ENCODE data around the gene CSTPP1.

Gene CSTPP1

GRCh38 chr11:46936138-46937110 lies at the start of gene CSTPP1:
Gene CSTPP1 (plus strand): TSS chr11:46936761. CDS start chr11:46936806, 45 bp downstream.
- peak; percentile 92 for DNase-seq (ENCODE audit: low read depth, low spot score)

GRCh38 chr11:46888636-46889035 lies 47.9 kb upstream of the CSTPP1 start:
- no peak for DNase-seq (ENCODE audit: low read depth, low spot score)

- no peak for DNase-seq (ENCODE audit: low read depth, low spot score)
Observed at GRCh38 chr11:46889251-46889650, 47.3 kb upstream of the CSTPP1 start.

- peak; percentile 74 for DNase-seq (ENCODE audit: low read depth, low spot score)
Observed at GRCh38 chr11:46889689-46890475, 46.7 kb upstream of the CSTPP1 start.

GRCh38 chr11:46890665-46891064 lies 45.9 kb upstream of the CSTPP1 start:
- no peak for DNase-seq (ENCODE audit: low read depth, low spot score)

GRCh38 chr11:46892109-46892508 lies 44.5 kb upstream of the CSTPP1 start:
- DNase-seq (ENCODE audit: low read depth, low spot score), result no peak

- no peak for DNase-seq (ENCODE audit: low read depth, low spot score)
Observed at GRCh38 chr11:46892838-46893237, 43.7 kb upstream of the CSTPP1 start.

- DNase-seq (ENCODE audit: low read depth, low spot score), result no peak
Observed at GRCh38 chr11:46894506-46894905, 42.1 kb upstream of the CSTPP1 start.

GRCh38 chr11:46894961-46895360 lies 41.6 kb upstream of the CSTPP1 start:
- DNase-seq (ENCODE audit: low read depth, low spot score), result no peak

GRCh38 chr11:46895821-46896220 lies 40.7 kb upstream of the CSTPP1 start:
- DNase-seq (ENCODE audit: low read depth, low spot score), result no peak

- DNase-seq (ENCODE audit: low read depth, low spot score), result no peak
Observed at GRCh38 chr11:46896719-46897406, 39.7 kb upstream of the CSTPP1 start.

- DNase-seq (ENCODE audit: low read depth, low spot score), result peak; percentile 54
Observed at GRCh38 chr11:46898396-46899095, 38.0 kb upstream of the CSTPP1 start.

GRCh38 chr11:46899501-46900025 lies 37.0 kb upstream of the CSTPP1 start:
- DNase-seq (ENCODE audit: low read depth, low spot score), result no peak

GRCh38 chr11:46900091-46900746 lies 36.3 kb upstream of the CSTPP1 start:
- peak; percentile 40 for DNase-seq (ENCODE audit: low read depth, low spot score)

- DNase-seq (ENCODE audit: low read depth, low spot score), result no peak
Observed at GRCh38 chr11:46901156-46901555, 35.4 kb upstream of the CSTPP1 start.

GRCh38 chr11:46902694-46903093 lies 33.9 kb upstream of the CSTPP1 start:
- no peak for DNase-seq (ENCODE audit: low read depth, low spot score)

- DNase-seq (ENCODE audit: low read depth, low spot score), result peak; percentile 37
Observed at GRCh38 chr11:46903846-46904245, 32.7 kb upstream of the CSTPP1 start.

GRCh38 chr11:46905806-46906205 lies 30.8 kb upstream of the CSTPP1 start:
- no peak for DNase-seq (ENCODE audit: low read depth, low spot score)

- peak; percentile 81 for DNase-seq (ENCODE audit: low read depth, low spot score)
Observed at GRCh38 chr11:46906609-46907041, 29.9 kb upstream of the CSTPP1 start.

- DNase-seq (ENCODE audit: low read depth, low spot score), result no peak
Observed at GRCh38 chr11:46907606-46908005, 29.0 kb upstream of the CSTPP1 start.

All from ELF-1 (cell line).